GM23248 (cell line): Measurements from ENCODE around the gene SYTL2.

ENCODE experiments used
- EZH2 ChIP-seq: fragments of 200-600 bp; sonication (generic); IDR thresholded peaks from 2 replicates; pipeline ENCODE4 v1.6.1; 2018; ENCODE audit warnings: antibody characterized with exemption, mild to moderate bottlenecking; ENCODE audit not compliant: insufficient read depth, poor library complexity, severe bottlenecking
- EZH2phosphoT487 ChIP-seq: fragments of 200-600 bp; sonication (generic); IDR thresholded peaks from 2 replicates; pipeline ENCODE4 v1.6.1; 2018; ENCODE audit warnings: antibody characterized with exemption, moderate library complexity, mild to moderate bottlenecking, low read depth; ENCODE audit not compliant: insufficient read depth

GRCh38 chr11:85672105-85672902 is 138.6 kb downstream of the SYTL2 start:
- TF ChIP-seq EZH2 (no peak), EZH2phosphoT487 (no peak)
